KBM-7 (cell line): Measurements from ENCODE around the gene ZNF256.
A peak's percentile ranks its signal among the peaks of the same experiment; 100 is the strongest.
"Not testable (repeated sequence)": the region's sequence is repeated elsewhere in the genome, so short reads cannot be mapped to it uniquely, and the experiment has no call there.

Experiments
- DNase-seq: peaks from one replicate; pipeline ENCODE4 v3.0.0-alpha.2; 2015
- in situ Hi-C: fragments of 300-500 bp; cut with MboI; formaldehyde crosslinking; loops from 2 replicates; pipeline ENCODE4 v1.14.3; 2020; ENCODE audit warnings: low sequenced_read_pairs, low pct_unique_long_range_greater_than_20kb, mixed read lengths

Gene ZNF256

GRCh38 chr19:57947419-57948134 lies at the start of gene ZNF256:
Gene ZNF256 (minus strand): TSS chr19:57947706. CDS start chr19:57947474, 232 bp downstream.
- in situ Hi-C loops: no loop called here
- DNase-seq: peak; percentile 97

DNA sequence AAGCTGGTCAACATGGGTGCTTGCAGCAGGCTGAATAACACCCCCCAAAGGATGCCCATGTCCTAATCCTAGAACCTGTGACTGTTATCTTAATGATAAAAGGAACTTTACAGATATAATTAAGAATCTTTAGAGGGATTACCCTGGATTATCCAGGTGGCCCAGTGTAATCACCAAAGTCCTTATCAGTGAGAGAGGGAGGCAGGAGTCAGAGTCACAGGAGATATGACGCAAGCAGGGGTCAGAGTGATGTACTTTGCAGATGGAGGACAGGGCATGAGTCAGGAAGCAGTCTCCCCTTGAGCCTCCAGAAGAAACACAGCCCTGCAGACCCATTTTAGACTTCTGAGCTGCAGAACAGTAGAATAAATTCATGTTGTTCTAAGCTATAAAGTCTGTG lies 45.3 kb upstream of the ZNF256 start:
- in situ Hi-C loops: no loop called here
- DNase-seq: no peak

- in situ Hi-C loops: no loop called here
- DNase-seq: peak; percentile 21
Measured at GRCh38 chr19:57978586-57979289, 31.2 kb upstream of the ZNF256 start.

- in situ Hi-C loops: no loop called here
Measured at GRCh38 chr19:57974434-57974833, 26.9 kb upstream of the ZNF256 start, which contains the start of gene C19orf18. Gene C19orf18 (minus strand): TSS chr19:57974534. CDS start chr19:57974432, 102 bp downstream.

GRCh38 chr19:57964761-57965160 lies 17.3 kb upstream of the ZNF256 start:
- in situ Hi-C loops: no loop called here
- DNase-seq: no peak

More at GRCh38 chr19:57974434-57974833, 26.9 kb upstream of the ZNF256 start, which contains the start of gene C19orf18:
- no peak for DNase-seq

DNA sequence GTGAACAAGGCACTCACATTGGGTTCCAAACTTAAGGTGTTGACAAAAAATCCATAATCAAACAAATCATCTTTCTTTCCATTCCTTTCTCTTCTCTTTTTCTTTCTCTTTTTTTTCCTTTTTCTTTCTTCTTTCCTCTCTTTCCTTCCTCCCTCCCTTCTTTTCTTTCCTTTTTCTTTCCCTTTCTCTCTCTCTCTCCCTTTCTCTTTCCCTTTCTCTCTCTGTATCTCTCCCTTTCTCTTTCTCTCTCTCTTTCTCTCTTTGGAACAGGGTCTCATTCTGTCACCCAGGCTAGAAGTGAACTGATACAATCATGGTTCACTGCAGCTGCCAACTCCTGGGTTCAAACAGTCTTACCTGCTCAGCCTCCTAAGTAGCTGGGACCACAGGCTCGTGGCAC lies 14.3 kb upstream of the ZNF256 start:
- DNase-seq: no peak
- in situ Hi-C loops: no loop called here

DNA sequence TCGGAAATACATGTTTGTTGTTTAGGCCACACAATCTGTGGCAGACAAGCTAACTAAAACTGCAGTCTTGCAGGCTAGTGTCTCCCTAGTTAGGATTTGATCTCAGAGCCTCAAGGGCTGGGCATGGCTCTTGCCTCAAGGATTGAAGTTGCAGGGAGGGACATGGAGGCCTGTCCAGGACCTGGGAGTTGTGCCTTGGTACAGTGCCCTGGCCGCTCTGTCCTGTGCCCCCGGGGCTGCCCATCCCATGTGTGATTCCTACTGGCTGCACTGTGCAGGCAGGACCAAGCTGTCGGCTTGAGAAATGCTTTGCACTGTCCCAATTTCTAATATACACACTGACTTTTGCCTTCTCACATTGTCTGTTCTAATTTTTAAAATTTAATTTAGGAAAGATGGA lies 7.5 kb upstream of the ZNF256 start:
- in situ Hi-C loops: no loop called here
- no peak for DNase-seq

DNA sequence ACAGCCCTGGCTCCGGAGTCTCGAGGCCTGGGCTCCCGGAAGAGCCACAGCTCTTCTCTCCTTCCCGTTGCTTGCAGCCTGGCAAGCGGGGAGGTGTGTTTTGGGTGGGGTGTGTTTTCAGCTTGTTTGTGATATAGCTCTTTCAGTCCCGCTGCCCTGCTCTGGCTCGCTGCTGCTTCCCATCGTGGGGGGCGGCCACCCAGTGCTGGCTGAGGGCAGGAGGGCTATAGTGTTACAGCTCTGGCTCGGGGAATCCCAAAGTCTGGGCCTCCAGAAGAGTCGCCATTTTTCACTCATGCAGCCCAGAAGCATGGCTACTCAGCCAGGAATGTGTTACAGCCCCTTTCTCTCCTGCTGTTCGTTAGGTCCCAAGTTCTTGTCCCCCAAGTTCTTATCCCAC lies 2.2 kb upstream of the ZNF256 start:
- no peak for DNase-seq
- in situ Hi-C loops: no loop called here

DNA sequence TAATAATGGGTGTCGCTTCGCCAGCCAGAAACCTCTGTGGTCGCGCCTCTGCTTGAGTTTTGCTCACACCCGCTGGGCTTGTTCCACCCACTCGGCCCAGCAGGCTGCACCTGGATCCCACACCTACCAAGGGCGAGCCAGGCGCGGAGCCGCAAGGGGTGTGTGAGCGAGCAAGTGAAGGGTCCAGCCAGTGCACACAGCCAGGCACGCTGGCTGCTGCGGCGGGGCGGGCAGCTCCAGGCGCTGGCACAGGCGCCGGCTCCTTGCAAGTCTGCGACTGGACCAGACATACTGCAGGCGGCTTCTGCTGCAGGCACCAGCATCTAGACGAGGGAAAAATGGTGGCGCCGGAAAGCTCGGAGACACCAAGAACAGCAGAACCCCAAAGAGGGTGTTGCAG lies 1.8 kb upstream of the ZNF256 start:
- in situ Hi-C loops: no loop called here
- DNase-seq: no peak

GRCh38 chr19:57947088-57947418 lies 453 bp downstream of the ZNF256 start:
- in situ Hi-C loops: no loop called here
- no peak for DNase-seq

GRCh38 chr19:57946316-57946715 lies 1.2 kb downstream of the ZNF256 start:
- no peak for DNase-seq
- in situ Hi-C loops: no loop called here

- DNase-seq: peak; percentile 11
- in situ Hi-C loops: no loop called here
Measured at GRCh38 chr19:57941593-57941992, 5.9 kb downstream of the ZNF256 start.

DNA sequence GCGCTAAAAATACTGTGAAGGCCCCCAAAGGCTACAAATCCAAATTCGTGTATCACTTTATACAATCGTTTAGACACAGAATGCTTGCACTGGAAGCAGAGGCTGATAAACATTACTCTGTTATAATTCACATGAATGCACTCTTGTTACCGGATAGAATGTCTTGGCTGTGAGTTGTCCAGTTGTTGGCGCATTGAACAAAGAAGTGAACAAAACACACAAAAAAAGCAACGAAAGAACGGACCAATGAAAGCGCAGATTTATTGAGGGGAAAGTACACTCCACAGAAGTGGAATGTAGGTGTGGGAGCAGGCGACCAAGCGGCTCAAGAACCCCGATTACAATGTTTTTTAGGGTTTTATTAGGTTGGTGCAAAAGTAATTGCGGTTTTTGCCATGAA lies 11.8 kb downstream of the ZNF256 start:
- DNase-seq: no peak
- in situ Hi-C loops: no loop called here

GRCh38 chr19:57934820-57935665 lies 12.5 kb downstream of the ZNF256 start, which contains the start of gene ZNF418:
Gene ZNF418 (minus strand): TSS chr19:57935402. CDS start chr19:57933822, 1,580 bp downstream.
- DNase-seq: no peak
- in situ Hi-C loops: no loop called here

GRCh38 chr19:57927587-57927986 lies 19.9 kb downstream of the ZNF256 start:
- in situ Hi-C loops: no loop called here
- no peak for DNase-seq

DNA sequence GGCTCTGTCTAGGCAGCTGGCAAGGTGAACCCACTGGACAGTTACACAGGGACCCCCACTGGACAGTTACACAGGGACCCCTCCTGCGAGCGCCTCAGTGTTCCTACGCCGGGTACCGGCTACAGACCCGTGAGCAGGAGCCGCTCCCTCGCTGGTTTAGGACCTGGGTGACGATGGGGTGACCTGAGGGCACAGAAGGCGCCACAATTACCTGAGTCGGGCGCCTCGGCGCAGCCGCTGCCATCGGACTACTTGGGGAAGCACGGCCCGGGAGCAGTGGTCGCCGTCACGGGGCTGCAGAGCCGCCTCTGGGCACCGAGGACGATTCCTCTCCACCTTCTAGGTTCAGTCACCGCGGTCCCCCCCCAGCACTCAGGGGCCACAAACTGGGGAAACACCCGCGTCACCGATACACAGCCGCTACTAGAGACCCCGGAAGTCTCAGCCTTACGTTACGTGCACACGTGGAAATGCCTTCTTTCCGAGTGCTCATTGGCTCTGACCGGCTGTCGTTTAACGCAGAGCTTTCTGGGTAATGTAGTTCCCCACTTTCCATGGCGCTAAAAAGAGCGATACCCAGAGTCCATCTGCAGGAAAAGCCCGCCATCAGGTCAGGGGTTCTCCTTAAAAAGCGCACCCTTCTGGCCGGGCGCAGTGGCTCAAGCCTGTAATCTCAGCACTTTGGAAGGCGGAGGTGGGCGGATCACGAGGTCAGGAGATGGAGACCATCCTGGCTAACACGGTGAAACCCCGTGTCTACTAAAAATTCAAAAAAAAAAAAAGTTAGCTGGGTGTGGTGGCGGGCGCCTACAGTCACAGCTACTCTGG lies 31.1 kb downstream of the ZNF256 start, which contains the start of gene ZNF417:
Gene ZNF417, minus strand, starts transcription at position 425 of the 828 bp plus-strand sequence. Its CDS starts 181 bp downstream, at position 244.
- in situ Hi-C loops: not testable (repeated sequence)
- DNase-seq: peak; percentile 88

GRCh38 chr19:57914531-57914930 lies 33.0 kb downstream of the ZNF256 start:
- in situ Hi-C loops: no loop called here
- DNase-seq: no peak

GRCh38 chr19:57907394-57907793 lies 40.1 kb downstream of the ZNF256 start:
- in situ Hi-C loops: no loop called here
- no peak for DNase-seq

- in situ Hi-C loops: no loop called here
- DNase-seq: no peak
Measured at GRCh38 chr19:57905258-57905657, 42.2 kb downstream of the ZNF256 start.
